Esophagus (tissue), 2 donors: Measurements from ENCODE around the gene EPS8. TPM values are rescaled to one million over a fixed set of nuclear protein-coding genes. Genes with fewer than 3 reads are reported as not detected.

Source experiments
- H3K27ac ChIP-seq, 2 donors: one replicate each; pipeline ENCODE4 v1.5.1; 2013; ENCODE audit warnings: low read depth in 2 of 2, mild to moderate bottlenecking in 2 of 2, inconsistent platforms in 1 of 2, low read length in 1 of 2, moderate library complexity in 1 of 2
- H3K27me3 ChIP-seq, 2 donors: one replicate each; pipeline ENCODE4 v1.6.1; 2013; ENCODE audit warnings: low read length in 2 of 2, control low read depth in 1 of 2, mild to moderate bottlenecking in 1 of 2; ENCODE audit not compliant: insufficient read depth in 2 of 2, control insufficient read depth in 1 of 2
- H3K36me3 ChIP-seq, 2 donors: one replicate each; pipeline ENCODE4 v1.6.1; 2013; ENCODE audit warnings: low read length in 1 of 2; ENCODE audit not compliant: control insufficient read depth in 2 of 2, insufficient read depth in 2 of 2
- H3K4me1 ChIP-seq, 2 donors: one replicate each; pipeline ENCODE4 v1.6.1; 2013; ENCODE audit warnings: low read length in 1 of 2; ENCODE audit not compliant: control insufficient read depth in 2 of 2, insufficient read depth in 2 of 2
- H3K4me3 ChIP-seq, 2 donors: one replicate each; pipeline ENCODE4 v1.5.1; 2013; ENCODE audit warnings: low read length in 2 of 2, mild to moderate bottlenecking in 2 of 2, low read depth in 1 of 2, moderate library complexity in 1 of 2
- H3K9me3 ChIP-seq, 2 donors: one replicate each; pipeline ENCODE4 v1.6.1; 2013; ENCODE audit warnings: mild to moderate bottlenecking in 2 of 2, low read depth in 1 of 2, low read length in 1 of 2, moderate library complexity in 1 of 2; ENCODE audit not compliant: control insufficient read depth in 2 of 2, insufficient read depth in 1 of 2
- WGBS, 2 donors: extraction: QIAGEN DNeasy Blood & Tissue Kit; methylation state at CpG; one replicate each; pipeline ENCODE4 v1.1.7; 2013; 5-methylcytosine and 5-hydroxymethylcytosine counted together
- polyA plus RNA-seq, 2 donors: library from polyadenylated mRNA; stranded (reverse); fragments of 200-250 nt; gene quantifications; one replicate each; pipeline ENCODE4 v1.2.3, GENCODE V29; 2013
- donor health status: healthy with polysubstance abuse.
- donor health status: Bipolar disorder and iron deficiency.

Gene EPS8
- polyA plus RNA-seq, 2 donors: 6.7 to 7.9 TPM

- H3K4me3 ChIP-seq: no peak overlapping the region
- no peak overlapping the region for H3K27ac ChIP-seq
- H3K9me3 ChIP-seq: no peaks in the 10 kb centered on the region
- no peaks in the 10 kb centered on the region for H3K4me1 ChIP-seq
- peaks cover 0 to under 1% of the 10 kb centered on the region in 2 donors for H3K27me3 ChIP-seq
- no peaks in the 10 kb centered on the region for H3K36me3 ChIP-seq
- WGBS, 2 donors: 67 to 72% methylated on average over 4 of the region's 4 CpGs
These were observed 196.3 kb downstream of the EPS8 start for GRCh38 chr12:15592934-15593333.

GRCh38 chr12:15591811-15592210 lies 197.4 kb downstream of the EPS8 start:
- peaks cover 0 to 4% of the 10 kb centered on the region in 2 donors for H3K27me3 ChIP-seq
- no peaks in the 10 kb centered on the region for H3K9me3 ChIP-seq
- no peaks in the 10 kb centered on the region for H3K36me3 ChIP-seq
- H3K4me1 ChIP-seq: no peaks in the 10 kb centered on the region
- H3K27ac ChIP-seq: no peak overlapping the region
- 91% methylated on average over 5 of the region's 5 CpGs for WGBS, 2 donors
- H3K4me3 ChIP-seq: no peak overlapping the region

DNA sequence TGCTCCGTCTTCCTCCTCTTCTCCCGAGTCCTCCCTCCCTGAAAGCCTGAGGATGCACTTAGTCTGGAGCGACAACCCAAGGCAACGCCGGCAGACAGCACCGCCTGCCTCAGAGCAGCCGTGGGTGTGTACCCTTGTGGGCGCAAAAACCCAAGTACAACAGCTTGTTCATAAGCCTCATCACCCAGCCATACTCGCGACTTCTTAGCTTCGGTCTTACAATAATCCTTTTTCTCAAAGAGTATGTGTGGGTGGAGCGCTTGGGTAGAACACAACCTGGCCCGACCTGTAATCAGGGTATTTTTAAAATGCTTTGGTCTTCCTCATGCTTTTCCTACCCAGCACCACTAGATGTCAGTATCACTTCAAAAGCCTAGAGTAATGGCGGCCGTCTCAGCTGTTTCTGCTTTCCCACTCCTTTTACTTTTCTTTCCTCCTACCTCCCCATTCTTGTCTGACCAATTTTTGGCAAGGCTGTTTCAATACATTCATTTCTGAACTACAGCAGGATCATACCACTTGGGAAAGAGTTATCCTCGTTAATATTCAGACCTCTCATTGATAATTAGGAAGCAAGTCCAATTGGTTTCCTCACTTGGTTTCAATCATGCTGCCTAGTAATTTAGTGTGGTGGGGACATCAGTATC lies 198.9 kb downstream of the EPS8 start:
- Histone ChIP-seq H3K27ac (no peak overlapping the region), H3K36me3 (no peaks in the 10 kb centered on the region), H3K4me1 (no peaks in the 10 kb centered on the region), H3K9me3 (no peaks in the 10 kb centered on the region), H3K27me3 (peaks cover 0 to 4% of the 10 kb centered on the region in 2 donors), H3K4me3 (peak overlapping the region in 1 of 2 donors; percentile 21)
- 7 to 14% methylated on average over 16 of the region's 16 CpGs for WGBS, 2 donors

GRCh38 chr12:15589328-15590032 lies 199.7 kb downstream of the EPS8 start:
- 71 to 72% methylated on average over 8 of the region's 8 CpGs for WGBS, 2 donors
- Histone ChIP-seq H3K27ac (no peak overlapping the region), H3K27me3 (peaks cover 0 to 4% of the 10 kb centered on the region in 2 donors), H3K36me3 (no peaks in the 10 kb centered on the region), H3K4me3 (no peak overlapping the region), H3K9me3 (no peaks in the 10 kb centered on the region), H3K4me1 (no peaks in the 10 kb centered on the region)

GRCh38 chr12:15584366-15585041 lies 204.7 kb downstream of the EPS8 start:
- H3K27me3 ChIP-seq: peaks cover 0 to 4% of the 10 kb centered on the region in 2 donors
- 34% methylated on average over 3 of the region's 3 CpGs for WGBS, 2 donors
- no peak overlapping the region for H3K27ac ChIP-seq
- no peaks in the 10 kb centered on the region for H3K36me3 ChIP-seq
- H3K9me3 ChIP-seq: no peaks in the 10 kb centered on the region
- no peak overlapping the region for H3K4me3 ChIP-seq
- no peaks in the 10 kb centered on the region for H3K4me1 ChIP-seq

- no peaks in the 10 kb centered on the region for H3K9me3 ChIP-seq
- 65 to 78% methylated on average over 7 of the region's 7 CpGs for WGBS, 2 donors
- H3K4me3 ChIP-seq: no peak overlapping the region
These were observed 205.4 kb downstream of the EPS8 start for GRCh38 chr12:15583804-15584203.

GRCh38 chr12:15581006-15581405 lies 208.2 kb downstream of the EPS8 start:
- Histone ChIP-seq H3K4me3 (no peak overlapping the region), H3K27ac (no peak overlapping the region)
- 63 to 69% methylated on average over 6 of the region's 6 CpGs for WGBS, 2 donors

More at GRCh38 chr12:15583804-15584203, 205.4 kb downstream of the EPS8 start:
- Histone ChIP-seq H3K27me3 (peaks cover 0 to 4% of the 10 kb centered on the region in 2 donors), H3K27ac (no peak overlapping the region), H3K36me3 (no peaks in the 10 kb centered on the region), H3K4me1 (no peaks in the 10 kb centered on the region)

GRCh38 chr12:15580431-15580830 lies 208.8 kb downstream of the EPS8 start:
- no peak overlapping the region for H3K4me3 ChIP-seq
- H3K27ac ChIP-seq: no peak overlapping the region
- no peaks in the 10 kb centered on the region for H3K9me3 ChIP-seq
- H3K36me3 ChIP-seq: no peaks in the 10 kb centered on the region
- WGBS, 2 donors: 58 to 71% methylated on average over 1 of the region's 1 CpG
- no peaks in the 10 kb centered on the region for H3K27me3 ChIP-seq
- H3K4me1 ChIP-seq: no peaks in the 10 kb centered on the region

More at GRCh38 chr12:15581006-15581405, 208.2 kb downstream of the EPS8 start:
- Histone ChIP-seq H3K36me3 (no peaks in the 10 kb centered on the region), H3K4me1 (no peaks in the 10 kb centered on the region), H3K9me3 (no peaks in the 10 kb centered on the region), H3K27me3 (no peaks in the 10 kb centered on the region)

- no peaks in the 10 kb centered on the region for H3K9me3 ChIP-seq
- H3K4me3 ChIP-seq: no peak overlapping the region
- no peak overlapping the region for H3K27ac ChIP-seq
- WGBS, 2 donors: 43 to 57% methylated on average over 3 of the region's 3 CpGs
- no peaks in the 10 kb centered on the region for H3K27me3 ChIP-seq
- H3K4me1 ChIP-seq: no peaks in the 10 kb centered on the region
- H3K36me3 ChIP-seq: no peaks in the 10 kb centered on the region
These were observed 213.3 kb downstream of the EPS8 start for GRCh38 chr12:15575671-15576541.
